Midbrain (tissue), 1 donor: ENCODE results near the gene SALL1.

Source experiments
- DNase-seq: peaks from one replicate; lab custom pipeline; 2025; lab: John Stamatoyannopoulos, UW

SALL1 gene

GRCh38 chr16:51111759-51112158, 39.3 kb downstream of the SALL1 start:
- DNase-seq: no peak

- no peak for DNase-seq
These were observed 40.3 kb downstream of the SALL1 start for GRCh38 chr16:51110700-51111157.

GRCh38 chr16:51109173-51109572, 41.9 kb downstream of the SALL1 start:
- DNase-seq: no peak

GRCh38 chr16:51107742-51108141, 43.3 kb downstream of the SALL1 start:
- no peak for DNase-seq

- no peak for DNase-seq
These were observed 44.5 kb downstream of the SALL1 start for GRCh38 chr16:51106535-51106934.

- no peak for DNase-seq
These were observed 47.5 kb downstream of the SALL1 start for GRCh38 chr16:51103590-51103989.

GRCh38 chr16:51097729-51098128, 53.3 kb downstream of the SALL1 start:
- DNase-seq: no peak

- DNase-seq: no peak
These were observed 55.0 kb downstream of the SALL1 start for GRCh38 chr16:51095890-51096626.

GRCh38 chr16:51095084-51095881, 55.8 kb downstream of the SALL1 start:
- DNase-seq: peak; percentile 45

GRCh38 chr16:51093726-51094280, 57.3 kb downstream of the SALL1 start:
- no peak for DNase-seq
